GM23338 (cell line): Measurements from ENCODE around the gene WNK1. TPM values are rescaled to one million over a fixed set of nuclear protein-coding genes. Genes with fewer than 3 reads are reported as not detected.

ENCODE experiments used
- ATAC-seq: fragments of 200-7000 bp; cut with Tn5 transposase; 3 replicates; pipeline ENCODE4 v1.9.1; 2020
- DNase-seq: peaks from one replicate; pipeline ENCODE4 v3.0.0-alpha.2; 2015; ENCODE audit warnings: low spot score
- H2AFZ ChIP-seq: fragments of 200-600 bp; sonication (generic); 2 replicates; pipeline ENCODE4 v1.8.0; 2016; ENCODE audit warnings: antibody characterized with exemption, mild to moderate bottlenecking, moderate library complexity
- H3F3A ChIP-seq: fragments of 200-600 bp; sonication (generic); replicated peaks from 2 replicates; pipeline ENCODE4 v1.8.0; 2017; ENCODE audit warnings: antibody characterized with exemption, mixed run types, low read depth
- H3K27ac ChIP-seq: fragments of 200-600 bp; sonication (generic); 2 replicates; pipeline ENCODE4 v1.6.1; 2016; ENCODE audit warnings: low read depth
- H3K27me3 ChIP-seq: fragments of 200-600 bp; sonication (generic); 2 replicates; pipeline ENCODE4 v1.8.0; 2016; ENCODE audit warnings: mild to moderate bottlenecking, mixed run types, moderate library complexity; ENCODE audit not compliant: insufficient read depth
- H3K36me3 ChIP-seq: fragments of 200-600 bp; sonication (generic); 2 replicates; pipeline ENCODE4 v1.8.0; 2016; ENCODE audit warnings: mild to moderate bottlenecking; ENCODE audit not compliant: insufficient read depth
- H3K4me1 ChIP-seq: fragments of 200-600 bp; sonication (generic); 2 replicates; pipeline ENCODE4 v1.8.0; 2016; ENCODE audit warnings: mild to moderate bottlenecking, moderate library complexity; ENCODE audit not compliant: insufficient read depth
- H3K4me2 ChIP-seq: fragments of 200-600 bp; sonication (generic); 2 replicates; pipeline ENCODE4 v1.7.1; 2017; ENCODE audit warnings: mixed run types
- H3K4me3 ChIP-seq: fragments of 200-600 bp; sonication (generic); 2 replicates; pipeline ENCODE4 v1.6.1; 2016; ENCODE audit warnings: mixed run types
- H3K79me2 ChIP-seq: fragments of 200-600 bp; sonication (generic); replicated peaks from 2 replicates; pipeline ENCODE4 v1.8.0; 2017; ENCODE audit warnings: mild to moderate bottlenecking; ENCODE audit not compliant: insufficient read depth
- H3K9me2 ChIP-seq: fragments of 200-600 bp; sonication (generic); 2 replicates; pipeline ENCODE4 v1.8.0; 2017; ENCODE audit not compliant: insufficient read depth
- H4K20me1 ChIP-seq: fragments of 200-600 bp; sonication (generic); replicated peaks from 2 replicates; pipeline ENCODE4 v1.8.0; 2017; ENCODE audit warnings: mild to moderate bottlenecking; ENCODE audit not compliant: insufficient read depth
- H3K27ac Mint-ChIP-seq: 2 replicates; pipeline ENCODE4 v1.8.0; 2020; ENCODE audit warnings: inconsistent platforms, mild to moderate bottlenecking, moderate library complexity, mixed read lengths
- H3K27me3 Mint-ChIP-seq: 3 replicates; pipeline ENCODE4 v1.8.0; 2022; ENCODE audit warnings: low read depth, mild to moderate bottlenecking, moderate library complexity, mixed read lengths, inconsistent platforms; ENCODE audit not compliant: insufficient read depth, poor library complexity
- H3K36me3 Mint-ChIP-seq: 3 replicates; pipeline ENCODE4 v1.8.0; 2021; ENCODE audit warnings: low read depth, mild to moderate bottlenecking, inconsistent platforms, moderate library complexity, mixed read lengths
- H3K4me1 Mint-ChIP-seq: 3 replicates; pipeline ENCODE4 v1.8.0; 2020; ENCODE audit warnings: mild to moderate bottlenecking, inconsistent platforms, mixed read lengths
- H3K4me3 Mint-ChIP-seq: 3 replicates; pipeline ENCODE4 v1.8.0; 2021; ENCODE audit warnings: moderate library complexity, mild to moderate bottlenecking, inconsistent platforms, mixed read lengths
- H3K9me3 Mint-ChIP-seq: 3 replicates; pipeline ENCODE4 v1.8.0; 2020; ENCODE audit warnings: moderate library complexity, mild to moderate bottlenecking, inconsistent platforms, mixed read lengths
- CREB1 ChIP-seq: fragments of 250-450 bp; sonication (Bioruptor Pico); IDR thresholded peaks from 2 replicates; pipeline ENCODE4 v1.5.0; 2020; ENCODE audit warnings: low read depth, mild to moderate bottlenecking, moderate library complexity
- CTCF ChIP-seq, 2 experiments: fragments of 200-600 bp in 1 of 2; sonication (generic) in 1 of 2; conservative IDR thresholded peaks; 2 replicates each; pipeline versions ENCODE4 v1.5.1 to v1.6.1; 2016 to 2017; ENCODE audit warnings: antibody characterized with exemption in 2 of 2, low read depth in 2 of 2, mild to moderate bottlenecking in 2 of 2, moderate library complexity in 1 of 2
- ETS1 ChIP-seq: IDR thresholded peaks from 2 replicates; pipeline ENCODE4 v1.6.1; 2016; ENCODE audit warnings: antibody characterized with exemption
- EZH2 ChIP-seq: fragments of 200-600 bp; sonication (generic); IDR thresholded peaks from one replicate; pipeline ENCODE4 v1.8.0; 2017; ENCODE audit warnings: antibody characterized with exemption, mild to moderate bottlenecking, low read depth; ENCODE audit not compliant: unreplicated experiment
- EZH2phosphoT487 ChIP-seq: fragments of 200-600 bp; sonication (generic); IDR thresholded peaks from one replicate; pipeline ENCODE4 v1.8.1; 2018; ENCODE audit warnings: antibody characterized with exemption; ENCODE audit not compliant: unreplicated experiment
- JUNB ChIP-seq: IDR thresholded peaks from one replicate; pipeline ENCODE4 v1.6.1; 2016; ENCODE audit warnings: antibody characterized with exemption; ENCODE audit not compliant: unreplicated experiment
- NANOG ChIP-seq: IDR thresholded peaks from 2 replicates; pipeline ENCODE4 v1.6.1; 2016; ENCODE audit warnings: antibody characterized with exemption, borderline replicate concordance
- POLR2AphosphoS5 ChIP-seq: IDR thresholded peaks from 2 replicates; pipeline ENCODE4 v1.6.1; 2016; ENCODE audit warnings: antibody characterized with exemption, low read depth
- ZNF114 ChIP-seq: fragments of 250-450 bp; sonication (Bioruptor Pico); IDR thresholded peaks from 2 replicates; pipeline ENCODE4 v1.5.0; 2020; ENCODE audit warnings: mild to moderate bottlenecking, moderate library complexity
- ZNF331 ChIP-seq: fragments of 250-450 bp; sonication (Bioruptor Pico); IDR thresholded peaks from 2 replicates; pipeline ENCODE4 v1.5.0; 2020; ENCODE audit warnings: low read depth, mild to moderate bottlenecking, moderate library complexity
- ZNF462 ChIP-seq: fragments of 250-450 bp; sonication (Bioruptor Pico); IDR thresholded peaks from 2 replicates; pipeline ENCODE4 v1.5.0; 2020; ENCODE audit warnings: mild to moderate bottlenecking, moderate library complexity
- polyA plus RNA-seq: library from polyadenylated mRNA; unstranded; fragments of >200 nt; fragmentation: Nextera tagmentation; extraction: Ambion mirVana; gene quantifications from 2 replicates; pipeline ENCODE4 v1.2.1, GENCODE V29; 2016
- total RNA-seq: library from RNA; depleted of rRNA; stranded (reverse); fragments of >200 nt; shearing (Covaris generic); gene quantifications from 2 replicates; pipeline ENCODE4 v1.2.3, GENCODE V29; 2014

The WNK1 gene
- total and polyA plus RNA-seq, 2 experiments from 2014 or later: 86.8 to 114 TPM

GRCh38 chr12:863285-863684 lies 110.9 kb downstream of the WNK1 start:
- TF ChIP-seq JUNB (no peak), EZH2 (no peak), CREB1 (CRISPR knock-in tag) (no peak), ETS1 (no peak), CTCF (conservative IDR thresholded peaks at IDR 0.05; ENCODE audit: low read depth in 2 of 2) (no peak), POLR2AphosphoS5 (no peak), ZNF331 (CRISPR knock-in tag) (no peak), EZH2phosphoT487 (no peak), NANOG (no peak), ZNF114 (CRISPR knock-in tag) (no peak), ZNF462 (CRISPR knock-in tag) (no peak)
- Mint-ChIP-seq H3K4me1 (no peaks in the 10 kb centered on the region), H3K4me3 (no peak overlapping the region), H3K9me3 (no peaks in the 10 kb centered on the region; the same call in 2 of the 3 replicates), H3K27ac (no peak overlapping the region), H3K36me3 (peaks cover 47% of the 10 kb centered on the region), H3K27me3 (peaks cover 2% of the 10 kb centered on the region)
- Histone ChIP-seq H3K4me3 (no peak overlapping the region), H3K36me3 (peaks cover 22% of the 10 kb centered on the region; the same call in 1 of the 2 replicates), H3K79me2 (no peaks in the 10 kb centered on the region), H3K4me2 (no peak overlapping the region), H4K20me1 (no peaks in the 10 kb centered on the region), H2AFZ (no peak overlapping the region), H3K27me3 (no peaks in the 10 kb centered on the region), H3K9me2 (no peaks in the 10 kb centered on the region), H3F3A (no peaks in the 10 kb centered on the region), H3K27ac (no peak overlapping the region), H3K4me1 (no peaks in the 10 kb centered on the region)
- DNase-seq (no peak), ATAC-seq (no peak)
